Measurements from ENCODE around the gene ZNF862.
A peak's percentile ranks its signal among the peaks of the same experiment; 100 is the strongest.
"Not testable (repeated sequence)": the region's sequence is repeated elsewhere in the genome, so short reads cannot be mapped to it uniquely, and the experiment has no call there.

Gene ZNF862

DNA sequence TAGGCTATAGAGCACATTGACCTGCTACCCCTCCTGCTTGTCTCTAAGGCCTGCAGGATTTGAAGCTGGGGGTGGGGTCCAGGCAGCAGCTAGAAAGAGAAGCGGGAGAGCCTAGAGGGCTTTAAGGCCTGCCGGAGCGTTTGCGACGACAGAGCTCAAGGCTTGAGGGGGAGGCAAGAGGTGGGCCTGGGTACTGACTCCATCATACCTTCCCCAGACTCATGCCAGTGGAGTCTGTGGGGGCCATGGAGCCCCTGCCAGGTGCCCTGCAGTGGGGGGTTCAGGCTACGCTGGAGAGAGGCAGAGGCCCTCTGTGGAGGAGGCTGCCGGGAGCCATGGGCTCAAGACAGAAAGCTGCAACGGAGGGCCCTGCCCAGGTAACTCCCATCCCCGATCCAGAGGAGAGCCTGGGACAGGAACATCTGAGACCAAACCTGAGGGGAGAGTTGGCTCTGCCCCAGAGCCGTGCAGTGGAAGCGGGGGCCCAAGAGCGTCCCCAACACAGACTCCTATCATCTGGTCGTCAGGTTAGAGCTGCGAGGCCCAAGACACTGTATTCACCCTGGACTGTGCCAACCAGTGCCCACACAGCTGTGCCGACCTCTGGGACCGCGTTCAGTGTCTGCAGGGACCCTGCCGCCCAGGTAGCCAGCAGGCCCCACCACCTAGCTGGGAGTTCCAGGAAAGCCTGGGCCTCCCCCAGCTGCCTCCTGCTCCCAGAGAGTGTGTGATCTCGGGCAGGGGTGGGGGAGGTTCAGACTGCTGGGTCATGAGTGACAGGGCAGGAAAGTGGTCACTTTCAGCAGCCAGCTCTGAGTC is 13.2 kb upstream of the ZNF862 start:
- no peak for DNase-seq (ENCODE audit: low read depth)

DNA sequence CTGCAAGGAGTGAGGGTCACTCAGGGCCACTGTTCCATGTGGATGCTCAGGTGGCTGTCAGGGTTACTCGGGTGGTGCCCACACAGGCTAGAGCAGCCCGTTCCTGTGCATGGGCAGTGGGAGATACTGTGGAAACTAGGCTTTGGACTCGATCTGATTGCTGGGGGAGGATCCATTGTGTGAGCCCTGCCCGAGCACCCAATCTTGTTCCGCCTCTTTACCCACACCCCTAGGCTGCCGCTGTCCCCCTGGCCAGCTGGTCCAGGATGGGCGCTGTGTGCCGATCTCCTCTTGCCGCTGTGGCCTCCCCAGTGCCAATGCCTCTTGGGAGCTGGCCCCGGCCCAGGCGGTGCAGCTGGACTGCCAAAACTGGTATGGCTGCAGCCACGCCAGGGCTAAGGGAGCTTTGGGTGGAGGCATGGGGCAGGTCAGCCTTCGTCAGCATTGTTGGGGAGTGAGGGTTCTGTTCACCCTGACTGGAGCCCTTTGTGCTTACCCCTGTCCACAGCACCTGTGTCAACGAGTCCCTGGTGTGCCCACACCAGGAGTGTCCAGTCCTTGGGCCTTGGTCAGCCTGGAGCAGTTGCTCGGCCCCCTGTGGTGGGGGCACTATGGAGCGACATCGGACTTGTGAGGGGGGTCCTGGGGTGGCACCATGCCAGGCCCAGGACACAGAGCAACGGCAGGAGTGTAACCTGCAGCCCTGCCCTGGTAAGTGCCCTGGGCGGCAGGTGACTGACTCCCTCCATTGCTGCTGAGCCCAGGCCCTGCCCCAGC is 12.4 kb upstream of the ZNF862 start:
- no peak for DNase-seq (ENCODE audit: low read depth)

- no peak for DNase-seq (ENCODE audit: low read depth)
These were observed 11.7 kb upstream of the ZNF862 start for GRCh38 chr7:149826344-149827088.

- DNase-seq (ENCODE audit: low read depth): no peak
These were observed 10.8 kb upstream of the ZNF862 start for GRCh38 chr7:149827089-149827981.

DNA sequence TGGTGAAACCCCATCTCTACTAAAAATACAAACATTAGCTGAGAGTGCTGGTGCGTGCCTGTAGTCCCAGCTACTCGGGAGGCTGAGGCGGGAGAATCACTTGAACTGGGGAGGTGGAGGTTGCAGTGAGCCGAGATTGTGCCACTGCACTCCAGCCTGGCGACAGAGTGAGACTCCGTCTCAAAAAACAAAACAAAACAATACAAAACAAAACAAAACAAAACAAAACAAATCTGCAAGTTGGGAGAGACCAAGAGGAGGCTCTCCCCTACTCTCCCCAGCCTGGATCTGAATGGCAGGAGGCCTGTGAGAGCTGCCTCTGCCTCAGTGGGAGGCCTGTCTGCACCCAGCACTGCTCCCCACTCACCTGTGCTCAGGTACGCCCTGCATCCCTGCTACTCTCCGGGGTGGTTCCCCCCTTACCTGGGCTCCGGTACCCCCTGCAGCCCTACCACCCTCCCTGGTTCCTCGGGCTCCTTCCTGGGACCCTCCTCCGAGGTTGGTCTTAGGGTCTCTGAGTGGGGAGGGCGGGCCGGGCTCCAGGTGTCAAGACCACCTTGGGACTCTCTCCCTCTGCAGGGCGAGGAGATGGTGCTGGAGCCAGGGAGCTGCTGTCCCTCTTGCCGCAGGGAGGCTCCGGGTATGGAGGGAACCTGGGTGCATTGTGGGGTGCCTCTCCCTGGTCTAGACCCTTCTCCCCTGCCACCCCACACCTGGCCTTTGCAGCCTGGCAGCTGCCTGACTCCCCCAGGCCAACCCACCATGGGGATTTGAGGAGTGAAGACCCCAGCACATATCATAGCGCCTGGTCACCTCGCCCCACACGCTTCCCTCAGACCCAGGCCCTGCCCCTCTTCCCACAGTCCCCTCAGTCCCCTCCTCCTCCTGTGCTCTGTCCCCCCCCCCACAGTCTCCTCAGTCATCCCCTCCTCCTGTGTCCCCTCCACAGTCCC is 9.5 kb upstream of the ZNF862 start:
- DNase-seq (ENCODE audit: low read depth): no peak

DNA sequence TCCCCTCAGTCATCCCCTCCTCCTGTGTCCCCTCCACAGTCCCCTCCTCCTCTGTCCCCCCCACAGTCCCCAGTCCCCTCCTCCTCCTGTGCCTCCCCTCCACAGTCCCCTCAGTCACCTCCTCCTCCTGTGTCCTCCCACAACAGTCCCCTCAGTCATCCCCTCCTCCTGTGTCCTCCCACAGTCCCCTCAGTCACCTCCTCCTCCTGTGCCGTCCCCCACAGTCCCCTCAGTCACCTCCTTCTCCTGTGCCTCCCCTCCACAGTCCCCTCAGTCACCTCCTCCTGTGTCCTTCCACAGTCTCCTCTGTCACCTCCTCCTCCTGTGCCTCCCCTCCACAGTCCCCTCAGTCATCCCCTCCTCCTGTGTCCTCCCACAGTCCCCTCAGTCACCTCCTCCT is 7.6 kb upstream of the ZNF862 start:
- not testable (repeated sequence) for DNase-seq (ENCODE audit: low read depth)

DNA sequence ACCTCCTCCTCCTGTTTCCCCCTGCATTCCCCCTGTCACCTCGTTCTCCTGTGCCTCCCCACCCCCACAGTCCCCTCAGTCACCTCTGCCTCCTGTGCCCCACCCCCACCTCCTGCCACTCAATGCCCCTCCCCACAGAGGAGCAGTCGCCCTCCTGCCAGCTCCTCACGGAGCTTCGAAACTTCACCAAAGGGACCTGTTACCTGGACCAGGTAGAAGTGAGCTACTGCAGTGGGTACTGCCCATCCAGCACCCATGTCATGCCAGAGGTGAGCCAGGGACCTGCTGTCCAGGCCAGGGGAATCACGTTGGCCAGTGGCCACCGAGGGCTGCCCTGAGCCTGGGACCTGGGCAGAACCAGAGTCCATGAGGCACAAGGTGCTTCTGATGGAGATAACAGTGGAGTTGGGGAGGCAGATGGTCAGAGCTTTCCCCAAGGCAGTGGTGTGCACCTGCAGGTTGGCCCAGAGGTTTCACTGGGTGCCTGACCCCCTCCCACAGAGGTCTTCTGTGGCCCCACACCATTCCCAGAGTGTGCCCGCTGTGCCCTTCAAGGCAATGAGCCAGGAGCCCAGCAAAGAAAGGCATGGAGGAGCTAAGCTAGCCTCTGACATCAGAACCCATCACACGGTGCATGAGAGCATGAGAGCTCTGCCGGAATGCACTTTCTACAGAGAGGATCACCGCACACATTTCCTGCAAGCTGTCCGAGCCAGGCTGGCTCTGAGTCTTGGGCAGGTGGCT is 7.0 kb upstream of the ZNF862 start:
- DNase-seq (ENCODE audit: low read depth): no peak

- no peak for DNase-seq (ENCODE audit: low read depth)
These were observed 6.4 kb upstream of the ZNF862 start for GRCh38 chr7:149831741-149832219.

- no peak for DNase-seq (ENCODE audit: low read depth)
These were observed 5.7 kb upstream of the ZNF862 start for GRCh38 chr7:149832332-149833041.

- DNase-seq (ENCODE audit: low read depth): no peak
These were observed 4.6 kb upstream of the ZNF862 start for GRCh38 chr7:149833495-149834130.

DNA sequence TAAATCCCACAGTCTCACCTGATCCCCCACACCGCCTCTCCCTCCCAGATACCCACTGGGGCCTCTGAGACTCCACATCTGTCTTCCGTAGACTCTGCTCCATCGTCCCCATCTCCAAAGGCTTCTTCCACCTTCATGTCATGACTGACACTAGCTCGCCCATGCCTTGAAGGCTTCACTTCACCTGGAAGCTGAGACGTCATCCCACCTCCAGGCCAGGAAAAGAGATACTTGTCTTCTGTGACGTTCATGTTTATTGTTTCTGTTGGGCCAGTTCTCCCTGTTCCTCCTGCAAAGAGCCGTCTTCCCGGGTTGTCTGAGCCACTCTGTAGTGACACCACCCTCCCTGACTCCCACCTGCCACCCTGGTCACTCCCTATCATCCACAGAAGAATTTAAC is 3.6 kb upstream of the ZNF862 start:
- no peak for DNase-seq (ENCODE audit: low read depth)

GRCh38 chr7:149836434-149836833 is 1.7 kb upstream of the ZNF862 start:
- DNase-seq (ENCODE audit: low read depth): no peak

GRCh38 chr7:149837564-149838223 is 481 bp upstream of the ZNF862 start:
- no peak for DNase-seq (ENCODE audit: low read depth)

GRCh38 chr7:149838992-149839408 is 825 bp downstream of the ZNF862 start:
- peak; percentile 19 for DNase-seq (ENCODE audit: low read depth)

DNA sequence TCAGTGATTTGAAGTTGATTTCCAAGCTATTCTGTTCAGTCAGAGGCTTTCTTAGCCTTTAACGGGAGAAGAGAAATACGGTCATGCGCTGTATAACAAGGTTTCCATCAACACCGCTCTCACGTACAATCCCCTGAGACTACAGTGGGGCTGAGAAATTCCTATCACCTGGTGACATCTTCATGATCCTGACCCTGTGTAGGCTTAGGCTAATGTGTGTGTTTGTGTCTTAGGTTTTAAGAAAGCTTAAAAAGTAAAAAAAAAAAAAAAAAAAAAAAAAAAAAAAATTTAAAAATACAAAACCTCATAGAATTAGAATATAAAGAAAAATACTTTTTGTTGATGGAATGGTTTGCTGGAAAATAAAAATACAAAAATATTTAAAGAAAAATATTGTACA is 1.8 kb downstream of the ZNF862 start:
- no peak for DNase-seq (ENCODE audit: low read depth)

DNA sequence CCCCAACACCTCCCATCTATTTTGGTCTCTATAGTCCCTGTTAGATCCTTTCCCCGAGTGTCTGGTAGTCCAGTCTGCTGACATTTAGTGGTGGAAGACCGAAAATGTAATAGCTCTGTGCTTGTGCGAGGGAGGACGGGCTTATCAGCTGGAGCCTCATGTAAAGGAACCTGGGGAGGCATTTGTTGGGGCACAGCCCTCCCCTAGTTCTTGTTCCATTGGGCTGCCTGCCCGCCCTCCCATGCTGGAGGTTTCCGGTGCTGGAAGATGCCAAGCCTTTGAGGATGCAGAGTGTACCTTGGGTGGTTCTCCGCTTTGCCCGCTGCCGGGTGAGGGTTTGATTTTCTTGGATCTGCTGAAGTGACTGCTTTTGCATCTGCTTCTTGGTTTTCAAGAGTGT is 5.4 kb downstream of the ZNF862 start:
- no peak for DNase-seq (ENCODE audit: low read depth)

DNA sequence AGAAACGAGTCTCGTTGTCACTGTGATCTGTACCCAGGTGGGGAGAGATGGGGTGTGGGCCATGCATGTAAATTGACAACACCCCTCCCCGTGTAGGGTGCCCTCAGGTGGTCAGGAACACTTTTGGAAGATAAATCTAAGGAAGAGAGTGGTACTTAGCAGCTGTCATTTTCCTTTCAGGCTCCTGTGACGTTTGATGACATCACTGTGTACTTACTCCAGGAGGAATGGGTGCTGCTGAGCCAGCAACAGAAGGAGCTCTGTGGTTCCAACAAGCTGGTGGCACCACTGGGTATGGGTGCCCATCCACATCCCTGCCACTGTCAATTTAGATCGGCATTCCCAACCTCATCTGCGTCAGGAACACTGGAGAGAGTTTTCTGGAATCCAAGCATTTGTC is 6.3 kb downstream of the ZNF862 start:
- no peak for DNase-seq (ENCODE audit: low read depth)
